HL-60 (cell line): ENCODE results near the gene ZNF444.
"Not testable (repeated sequence)": the region's sequence is repeated elsewhere in the genome, so short reads cannot be mapped to it uniquely, and the experiment has no call there.

Source experiments
- CTCF ChIP-seq: IDR thresholded peaks from one replicate; pipeline ENCODE4 v1.5.1; 2011; ENCODE audit warnings: low read length, control low read depth, inconsistent platforms; ENCODE audit not compliant: insufficient read depth
- POLR2AphosphoS5 ChIP-seq: IDR thresholded peaks from 2 replicates; pipeline ENCODE4 v1.6.1; 2012; ENCODE audit warnings: low read depth

- not testable (repeated sequence) for TF ChIP-seq CTCF, POLR2AphosphoS5
Measured at GRCh38 chr19:56207581-56207980, 66.5 kb downstream of the ZNF444 start.
